Fibroblast of skin of left biceps (primary cell): ENCODE results near the gene SKIC8.

Experiments
- DNase-seq, 2 experiments: peaks; one replicate each; pipeline ENCODE4 v3.0.0-alpha.2; 2013; ENCODE audit warnings: low read depth in 2 of 2

The SKIC8 gene

GRCh38 chr15:78322243-78322642, 22.8 kb upstream of the SKIC8 start:
- peak; percentile 40 to 47 for DNase-seq

- DNase-seq: no peak
These were observed 22.4 kb upstream of the SKIC8 start for GRCh38 chr15:78321786-78322185.

GRCh38 chr15:78321041-78321570, 21.7 kb upstream of the SKIC8 start:
- no peak for DNase-seq

GRCh38 chr15:78320183-78320582, 20.8 kb upstream of the SKIC8 start:
- DNase-seq: no peak

- DNase-seq: no peak
These were observed 20.2 kb upstream of the SKIC8 start for GRCh38 chr15:78319588-78319987.

- no peak for DNase-seq
These were observed 17.9 kb upstream of the SKIC8 start for GRCh38 chr15:78317145-78317836.

GRCh38 chr15:78316283-78317083, 17.1 kb upstream of the SKIC8 start:
- no peak for DNase-seq

- no peak for DNase-seq
These were observed 16.4 kb upstream of the SKIC8 start for GRCh38 chr15:78315686-78316282.

GRCh38 chr15:78314181-78314581, 14.8 kb upstream of the SKIC8 start:
- no peak for DNase-seq

GRCh38 chr15:78313383-78313782, 14.0 kb upstream of the SKIC8 start:
- no peak for DNase-seq

GRCh38 chr15:78312957-78313356, 13.5 kb upstream of the SKIC8 start:
- no peak for DNase-seq

GRCh38 chr15:78312536-78312935, 13.1 kb upstream of the SKIC8 start:
- DNase-seq: no peak

- DNase-seq: no peak
These were observed 11.9 kb upstream of the SKIC8 start for GRCh38 chr15:78311292-78311691.

GRCh38 chr15:78308422-78309032, 9.1 kb upstream of the SKIC8 start:
- peak in 1 of 2 experiments; percentile 30 for DNase-seq

GRCh38 chr15:78307976-78308375, 8.6 kb upstream of the SKIC8 start:
- DNase-seq: no peak

- peak; percentile 64 to 67 for DNase-seq
These were observed 6.9 kb upstream of the SKIC8 start for GRCh38 chr15:78306176-78306774.

GRCh38 chr15:78304216-78305066, 5.0 kb upstream of the SKIC8 start:
- no peak for DNase-seq

- peak; percentile 93 to 95 for DNase-seq
These were observed 3.3 kb upstream of the SKIC8 start for GRCh38 chr15:78302579-78303312.

- no peak for DNase-seq
These were observed 2.4 kb upstream of the SKIC8 start for GRCh38 chr15:78301828-78302227.

GRCh38 chr15:78301326-78301725, 1.9 kb upstream of the SKIC8 start:
- DNase-seq: no peak
